Muscle layer of colon (tissue), 2 donors: Measurements from ENCODE around the gene EOMES.
"Not testable (repeated sequence)": the region's sequence is repeated elsewhere in the genome, so short reads cannot be mapped to it uniquely, and the experiment has no call there.

Experiments used
- H3K27ac ChIP-seq: one replicate; pipeline ENCODE4 v1.7.0; 2013; ENCODE audit warnings: low read depth, mild to moderate bottlenecking, low read length, moderate library complexity
- H3K27me3 ChIP-seq, 2 donors: one replicate each; pipeline ENCODE4 v1.7.0; 2013; ENCODE audit warnings: low read length in 2 of 2, mild to moderate bottlenecking in 2 of 2; ENCODE audit not compliant: insufficient read depth in 2 of 2, control insufficient read depth in 1 of 2
- H3K36me3 ChIP-seq: one replicate; pipeline ENCODE4 v1.7.0; 2013; ENCODE audit warnings: mild to moderate bottlenecking, low read length; ENCODE audit not compliant: insufficient read depth
- H3K4me1 ChIP-seq: one replicate; pipeline ENCODE4 v1.7.0; 2013; ENCODE audit warnings: mild to moderate bottlenecking, low read length; ENCODE audit not compliant: insufficient read depth
- H3K4me3 ChIP-seq, 2 donors: one replicate each; pipeline ENCODE4 v1.7.0; 2013; ENCODE audit warnings: low read length in 2 of 2, low read depth in 1 of 2, mild to moderate bottlenecking in 1 of 2, moderate library complexity in 1 of 2
- H3K9ac ChIP-seq: one replicate; pipeline ENCODE4 v1.7.0; 2013; ENCODE audit warnings: low read length
- H3K9me3 ChIP-seq: one replicate; pipeline ENCODE4 v1.7.0; 2013; ENCODE audit warnings: mild to moderate bottlenecking, low read length
- donor health status: abdominal sarcoma.
- donor health status: Adenocarcinoma of cecum.

The EOMES gene

GRCh38 chr3:27721717-27722564, at the start of gene EOMES:
Gene EOMES, minus strand, starts transcription at chr3:27722323. Its CDS starts 29 bp downstream, at chr3:27722294.
- H3K36me3 ChIP-seq = no peaks in the 10 kb centered on the region
- H3K4me3 ChIP-seq = peak within 1 kb of the TSS; percentile 39 to 52
- no peaks in the 10 kb centered on the region for H3K9me3 ChIP-seq
- H3K4me1 ChIP-seq = peaks cover 27% of the 10 kb centered on the region
- H3K27ac ChIP-seq = no peak within 1 kb of the TSS
- no peak within 1 kb of the TSS for H3K9ac ChIP-seq
- H3K27me3 ChIP-seq = peaks cover 67 to 90% of the 10 kb centered on the region in 2 donors

- not testable (repeated sequence) for H3K27me3 ChIP-seq, H3K9ac ChIP-seq, H3K27ac ChIP-seq, H3K36me3 ChIP-seq, H3K4me1 ChIP-seq, H3K9me3 ChIP-seq, H3K4me3 ChIP-seq
These were observed 48.3 kb upstream of the EOMES start for GRCh38 chr3:27770384-27770783.

DNA sequence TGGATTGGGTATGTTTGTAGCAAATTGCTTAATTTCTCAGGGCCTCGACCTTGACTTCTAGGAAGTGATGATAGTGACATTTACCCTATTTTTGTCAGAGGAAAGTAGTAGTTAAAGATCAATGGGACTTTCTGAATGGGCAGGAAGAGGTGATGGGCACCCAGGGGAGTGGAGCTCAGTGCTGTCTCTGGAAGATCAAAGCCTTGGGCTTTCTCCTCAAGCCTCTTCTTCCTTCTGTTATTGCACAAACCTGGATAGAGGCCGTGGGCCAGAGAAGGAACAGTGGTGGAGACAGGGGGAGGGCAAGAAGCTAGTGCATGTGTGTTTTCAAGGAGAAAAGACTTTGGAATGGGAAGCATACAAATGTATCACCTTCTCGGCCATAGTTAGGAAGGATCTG, 44.9 kb upstream of the EOMES start:
- H3K36me3 ChIP-seq = no peaks in the 10 kb centered on the region
- H3K27me3 ChIP-seq = no peaks in the 10 kb centered on the region
- H3K27ac ChIP-seq = no peak overlapping the region
- H3K9ac ChIP-seq = no peak overlapping the region
- H3K9me3 ChIP-seq = no peaks in the 10 kb centered on the region
- no peaks in the 10 kb centered on the region for H3K4me1 ChIP-seq
- no peak overlapping the region for H3K4me3 ChIP-seq

DNA sequence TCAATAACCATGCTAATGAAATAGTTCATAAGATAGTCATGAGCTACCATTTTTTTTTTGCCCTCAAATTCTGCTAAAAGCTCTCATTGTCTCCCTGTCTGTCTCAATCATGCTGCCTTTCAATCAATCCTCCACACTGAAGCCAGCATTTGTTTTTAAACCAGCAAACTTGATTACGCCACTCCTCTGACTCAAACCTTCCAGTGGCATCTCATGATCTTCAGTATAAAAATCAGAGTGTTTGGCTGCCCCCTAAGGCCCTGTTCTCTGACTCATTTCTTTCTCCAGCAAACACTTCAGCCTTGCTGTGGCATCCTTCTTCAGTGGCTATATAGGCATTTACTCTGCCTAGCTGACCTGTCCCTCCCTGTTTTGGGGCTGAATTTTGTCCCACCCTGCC, 36.0 kb upstream of the EOMES start:
- no peak overlapping the region for H3K9ac ChIP-seq
- H3K4me3 ChIP-seq = no peak overlapping the region
- no peaks in the 10 kb centered on the region for H3K36me3 ChIP-seq
- H3K27me3 ChIP-seq = no peaks in the 10 kb centered on the region
- H3K27ac ChIP-seq = no peak overlapping the region
- H3K4me1 ChIP-seq = no peaks in the 10 kb centered on the region
- no peaks in the 10 kb centered on the region for H3K9me3 ChIP-seq

GRCh38 chr3:27756877-27757276, 34.8 kb upstream of the EOMES start:
- H3K9me3 ChIP-seq = no peaks in the 10 kb centered on the region
- no peaks in the 10 kb centered on the region for H3K4me1 ChIP-seq
- H3K9ac ChIP-seq = no peak overlapping the region
- no peak overlapping the region for H3K27ac ChIP-seq
- no peaks in the 10 kb centered on the region for H3K36me3 ChIP-seq
- no peaks in the 10 kb centered on the region for H3K27me3 ChIP-seq
- H3K4me3 ChIP-seq = no peak overlapping the region

DNA sequence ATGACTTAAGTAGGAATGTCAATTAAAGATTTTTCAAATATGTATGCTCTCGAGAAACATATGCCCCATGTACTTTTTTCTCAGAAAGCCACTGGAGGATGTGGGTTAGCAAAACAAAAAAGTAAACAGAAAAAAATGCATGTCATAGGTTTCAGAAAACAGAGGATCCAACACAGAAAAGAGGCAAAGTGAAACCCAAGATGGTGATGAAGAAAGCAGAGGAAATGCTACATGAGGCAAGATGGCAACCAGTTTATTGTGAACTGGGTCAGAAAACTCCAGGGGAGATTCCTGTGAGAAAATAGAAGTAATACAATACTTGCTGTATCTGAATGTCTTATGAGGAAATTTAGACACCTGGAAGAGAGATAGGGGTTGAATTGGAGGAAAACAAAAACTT, 30.8 kb upstream of the EOMES start:
- H3K9ac ChIP-seq = no peak overlapping the region
- no peak overlapping the region for H3K27ac ChIP-seq
- H3K4me3 ChIP-seq = no peak overlapping the region
- H3K9me3 ChIP-seq = no peaks in the 10 kb centered on the region
- no peaks in the 10 kb centered on the region for H3K36me3 ChIP-seq
- H3K4me1 ChIP-seq = no peaks in the 10 kb centered on the region
- H3K27me3 ChIP-seq = no peaks in the 10 kb centered on the region

DNA sequence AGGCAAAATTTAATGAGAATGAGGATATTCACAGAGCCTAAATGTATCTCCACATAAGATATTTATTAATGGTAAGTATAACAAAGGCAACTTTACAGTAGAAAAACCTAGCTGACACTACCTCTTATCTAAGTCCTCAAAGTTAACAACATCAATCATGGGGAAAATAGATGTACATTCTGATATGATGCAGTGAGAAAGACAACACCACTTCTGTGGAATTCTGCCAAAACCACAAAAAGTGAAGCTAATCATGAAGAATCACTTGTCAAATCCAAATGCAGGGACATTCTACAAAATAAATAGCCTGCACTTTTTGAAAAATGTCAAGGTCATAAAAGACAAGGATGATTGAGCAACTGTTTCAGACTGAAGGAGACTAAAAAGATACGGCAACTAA, 27.5 kb upstream of the EOMES start:
- Histone ChIP-seq H3K4me1 (no peaks in the 10 kb centered on the region), H3K9me3 (no peaks in the 10 kb centered on the region), H3K4me3 (no peak overlapping the region), H3K27ac (no peak overlapping the region), H3K9ac (no peak overlapping the region), H3K27me3 (no peaks in the 10 kb centered on the region), H3K36me3 (no peaks in the 10 kb centered on the region)

- Histone ChIP-seq H3K9me3 (no peaks in the 10 kb centered on the region), H3K27me3 (no peaks in the 10 kb centered on the region), H3K4me1 (no peaks in the 10 kb centered on the region), H3K9ac (no peak overlapping the region), H3K27ac (no peak overlapping the region), H3K36me3 (no peaks in the 10 kb centered on the region), H3K4me3 (no peak overlapping the region)
These were observed 24.7 kb upstream of the EOMES start for GRCh38 chr3:27746838-27747237.

GRCh38 chr3:27740854-27741253, 18.7 kb upstream of the EOMES start:
- H3K9ac ChIP-seq = no peak overlapping the region
- no peak overlapping the region for H3K4me3 ChIP-seq
- no peaks in the 10 kb centered on the region for H3K4me1 ChIP-seq
- no peaks in the 10 kb centered on the region for H3K9me3 ChIP-seq
- H3K27ac ChIP-seq = no peak overlapping the region
- no peaks in the 10 kb centered on the region for H3K27me3 ChIP-seq
- H3K36me3 ChIP-seq = no peaks in the 10 kb centered on the region

GRCh38 chr3:27737091-27737490, 15.0 kb upstream of the EOMES start:
- Histone ChIP-seq H3K9ac (no peak overlapping the region), H3K4me3 (no peak overlapping the region), H3K36me3 (no peaks in the 10 kb centered on the region), H3K27me3 (no peaks in the 10 kb centered on the region), H3K4me1 (no peaks in the 10 kb centered on the region), H3K9me3 (no peaks in the 10 kb centered on the region), H3K27ac (no peak overlapping the region)

DNA sequence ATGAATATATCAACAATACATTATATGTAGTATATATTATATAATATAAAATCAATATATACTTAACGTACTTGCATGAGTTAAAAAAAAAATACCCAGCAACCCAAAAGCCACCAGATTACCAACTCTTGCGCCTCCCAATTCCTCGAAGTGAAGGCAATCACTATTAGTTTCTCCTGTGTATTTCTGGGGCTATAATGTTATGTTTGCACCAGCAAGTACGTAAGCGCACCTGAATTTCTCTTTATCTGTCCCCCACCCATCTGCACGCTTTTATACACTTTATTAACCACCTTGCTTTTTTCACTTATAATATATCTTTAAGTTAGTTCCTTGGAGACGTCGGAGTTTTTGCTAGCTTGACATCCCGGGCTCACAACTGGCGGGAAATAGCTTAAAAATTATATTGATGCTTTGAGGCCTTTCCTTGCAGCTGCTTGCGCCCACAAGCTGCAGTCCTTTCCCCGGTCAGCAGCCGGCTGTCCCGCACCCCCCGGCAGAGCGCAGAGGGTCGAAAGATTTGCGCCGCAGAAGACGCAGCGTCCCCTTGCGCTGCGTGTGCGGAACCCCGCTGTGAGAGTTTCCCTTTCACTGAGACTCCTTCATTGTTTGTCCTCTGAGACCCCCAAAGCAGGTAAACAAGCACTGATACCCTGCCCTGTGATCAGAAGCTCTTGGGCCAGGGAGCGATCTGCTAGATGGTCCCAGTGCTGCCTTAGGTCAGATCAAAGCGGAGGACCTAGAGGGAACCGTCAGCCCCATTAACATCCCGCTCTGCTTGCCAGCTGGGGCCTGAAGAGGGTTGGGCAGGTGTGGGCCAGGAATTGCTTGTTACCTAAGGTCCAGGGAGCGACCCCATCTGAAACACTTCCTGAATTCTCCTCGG, 8.9 kb upstream of the EOMES start:
- Histone ChIP-seq H3K4me1 (peaks cover 16% of the 10 kb centered on the region), H3K9ac (no peak overlapping the region), H3K27ac (no peak overlapping the region), H3K36me3 (no peaks in the 10 kb centered on the region), H3K4me3 (no peak overlapping the region), H3K27me3 (peaks cover 41 to 53% of the 10 kb centered on the region in 2 donors), H3K9me3 (no peaks in the 10 kb centered on the region)
